RWPE1 (cell line): ENCODE data around the gene GRB10.
A peak's percentile ranks its signal among the peaks of the same experiment; 100 is the strongest.

Experiments used
- CTCF ChIA-PET: fragments of 350-600 bp; sonication (Branson Sonifier 250); formaldehyde crosslinking; extraction: SDS; loops from one replicate; lab custom pipeline; 2021; lab: Yijun Ruan, JAX
- POLR2A ChIA-PET: fragments of 400-600 bp; formaldehyde crosslinking; extraction: SDS; loops from one replicate; lab custom pipeline; 2020; ENCODE audit warnings: antibody characterized with exemption; ENCODE audit not compliant: low non-redundant PET; lab: Yijun Ruan, JAX
- DNase-seq: peaks from one replicate; pipeline ENCODE4 v3.0.0; 2012; ENCODE audit warnings: low spot score
- H3K27ac ChIP-seq: fragments of 450-650 bp; 2 replicates; pipeline ENCODE4 v1.5.1; 2017
- TF ChIP-seq, protein P1 (sequence below): fragments of 450-650 bp; conservative IDR thresholded peaks from 2 replicates; pipeline ENCODE4 v1.5.1; 2017; ENCODE audit warnings: low read depth, mild to moderate bottlenecking

GRB10 gene

GRCh38 chr7:50682573-50682972 lies 100.1 kb downstream of the GRB10 start:
- CTCF ChIA-PET: interaction anchor here (0.6 kb wide), 1 partner anchor 58 kb away, joined by 3 read pairs; no protein-coding TSS in a partner anchor
- H3K27ac ChIP-seq: no peak overlapping the region
- no peak for DNase-seq
- POLR2A ChIA-PET: no interaction called here
- TF ChIP-seq, protein P1, sequence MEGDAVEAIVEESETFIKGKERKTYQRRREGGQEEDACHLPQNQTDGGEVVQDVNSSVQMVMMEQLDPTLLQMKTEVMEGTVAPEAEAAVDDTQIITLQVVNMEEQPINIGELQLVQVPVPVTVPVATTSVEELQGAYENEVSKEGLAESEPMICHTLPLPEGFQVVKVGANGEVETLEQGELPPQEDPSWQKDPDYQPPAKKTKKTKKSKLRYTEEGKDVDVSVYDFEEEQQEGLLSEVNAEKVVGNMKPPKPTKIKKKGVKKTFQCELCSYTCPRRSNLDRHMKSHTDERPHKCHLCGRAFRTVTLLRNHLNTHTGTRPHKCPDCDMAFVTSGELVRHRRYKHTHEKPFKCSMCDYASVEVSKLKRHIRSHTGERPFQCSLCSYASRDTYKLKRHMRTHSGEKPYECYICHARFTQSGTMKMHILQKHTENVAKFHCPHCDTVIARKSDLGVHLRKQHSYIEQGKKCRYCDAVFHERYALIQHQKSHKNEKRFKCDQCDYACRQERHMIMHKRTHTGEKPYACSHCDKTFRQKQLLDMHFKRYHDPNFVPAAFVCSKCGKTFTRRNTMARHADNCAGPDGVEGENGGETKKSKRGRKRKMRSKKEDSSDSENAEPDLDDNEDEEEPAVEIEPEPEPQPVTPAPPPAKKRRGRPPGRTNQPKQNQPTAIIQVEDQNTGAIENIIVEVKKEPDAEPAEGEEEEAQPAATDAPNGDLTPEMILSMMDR: no peak

GRCh38 chr7:50682079-50682478 lies 100.6 kb downstream of the GRB10 start:
- ChIA-PET CTCF (interaction anchor here (0.6 kb wide), 1 partner anchor 58 kb away, joined by 3 read pairs; no protein-coding TSS in a partner anchor), POLR2A (no interaction called here)
- TF ChIP-seq, protein P1: no peak
- H3K27ac ChIP-seq: 0 out of 2 replicates have a peak overlapping the region, but pooled peaks have one; percentile 2
- no peak for DNase-seq

GRCh38 chr7:50681432-50682045 lies 101.2 kb downstream of the GRB10 start:
- no peak for DNase-seq
- ChIA-PET CTCF (no interaction called here), POLR2A (no interaction called here)
- H3K27ac ChIP-seq: 0 out of 2 replicates have a peak overlapping the region, but pooled peaks have one; percentile 2
- TF ChIP-seq, protein P1: no peak

DNA sequence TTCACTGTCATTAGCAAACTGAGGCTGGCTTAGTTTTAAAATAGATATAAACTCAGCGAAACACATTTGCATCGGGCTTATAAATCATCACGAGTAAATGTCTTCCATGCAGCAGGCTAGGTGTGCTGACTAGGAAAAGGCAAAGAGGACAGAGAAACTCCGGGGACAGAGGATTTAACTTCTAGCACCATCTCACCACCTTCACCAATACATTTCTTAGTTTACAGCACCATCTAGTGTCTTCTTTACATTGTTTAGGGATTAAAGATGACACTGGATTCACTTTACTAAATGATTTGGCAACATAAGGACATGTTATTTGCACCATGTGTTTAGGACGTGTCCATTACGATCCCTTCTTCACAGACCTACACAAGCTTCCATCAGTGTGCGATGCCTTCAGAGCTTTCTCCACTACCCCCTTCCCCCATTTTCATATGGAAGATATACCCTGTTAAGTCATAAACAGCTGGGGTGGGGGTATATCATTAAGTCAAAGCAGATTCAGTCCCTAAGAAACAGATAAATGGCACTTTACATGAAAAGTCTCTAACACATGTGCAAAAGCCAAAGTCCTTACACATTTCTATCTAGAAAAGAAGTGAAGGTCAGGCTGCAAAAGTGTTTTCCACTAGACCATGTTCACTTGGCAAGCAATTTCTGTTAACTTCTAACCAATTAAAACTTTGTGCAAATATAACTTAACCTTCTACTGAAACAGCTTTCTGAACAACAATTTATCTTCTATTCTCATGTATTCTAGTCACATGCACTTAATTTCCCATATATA lies 103.3 kb downstream of the GRB10 start:
- H3K27ac ChIP-seq: no peak overlapping the region
- ChIA-PET CTCF (interaction anchor here (0.5 to 2.7 kb wide), 5 partner anchors 118 to 482 kb away, joined by 3 to 17 read pairs (median 4); no protein-coding TSS in a partner anchor), POLR2A (no interaction called here)
- peak; percentile 53 for DNase-seq
- TF ChIP-seq, protein P1: peak; percentile 45

DNA sequence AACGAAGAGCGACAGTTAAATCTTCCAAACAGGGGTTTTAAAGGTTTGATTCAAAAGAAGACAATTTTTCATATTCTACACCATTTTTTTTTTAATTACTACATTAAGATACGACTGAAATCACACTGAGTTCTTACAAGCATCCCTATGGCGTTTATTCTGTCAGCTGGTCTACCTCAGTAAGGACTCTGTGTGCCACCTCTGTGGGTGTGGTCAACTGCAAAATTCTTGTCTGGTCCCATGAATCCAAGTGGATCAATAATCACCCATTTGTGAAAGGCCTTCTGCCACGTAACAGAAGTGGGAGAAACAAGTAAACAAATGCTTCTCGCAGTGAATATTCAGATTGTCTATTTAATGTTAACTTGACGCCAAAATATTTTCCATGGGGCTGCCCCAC lies 104.1 kb downstream of the GRB10 start:
- H3K27ac ChIP-seq: no peak overlapping the region
- ChIA-PET POLR2A (no interaction called here), CTCF (interaction anchor here (0.6 to 2.7 kb wide), 3 partner anchors 210 to 505 kb away, joined by 3 to 17 read pairs (median 3); no protein-coding TSS in a partner anchor)
- DNase-seq: no peak
- TF ChIP-seq, protein P1: no peak

DNA sequence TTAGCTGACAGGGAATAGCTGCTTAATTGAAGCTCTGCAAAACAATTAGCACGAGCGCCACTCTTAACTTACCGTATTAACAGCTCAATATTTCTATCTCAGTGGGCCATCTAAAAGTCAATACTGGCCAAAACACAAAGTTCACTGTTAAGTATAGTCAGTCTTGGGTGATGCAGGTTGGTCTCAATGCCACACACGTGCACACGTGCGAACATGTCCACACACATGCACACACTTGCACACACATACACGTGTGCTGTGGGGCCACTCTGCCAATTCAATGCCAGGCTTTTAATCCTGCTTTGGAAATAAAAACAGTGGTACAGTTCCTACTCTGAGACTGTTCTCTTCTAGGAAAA lies 105.1 kb downstream of the GRB10 start:
- no peak overlapping the region for H3K27ac ChIP-seq
- DNase-seq: no peak
- TF ChIP-seq, protein P1: no peak
- CTCF ChIA-PET: no interaction called here
- POLR2A ChIA-PET: no interaction called here
